HL-60/S4 treated with retinoic acid at 250 ng/mL for 4 days and 3 days (cell line): Measurements from ENCODE around the gene FOXRED2.

ENCODE experiments used
- in situ Hi-C: fragments of 300-500 bp; cut with MboI; formaldehyde crosslinking; loops from 2 replicates; pipeline ENCODE4 v1.7.0; 2022; ENCODE audit warnings: low sequenced_read_pairs

Gene FOXRED2

DNA sequence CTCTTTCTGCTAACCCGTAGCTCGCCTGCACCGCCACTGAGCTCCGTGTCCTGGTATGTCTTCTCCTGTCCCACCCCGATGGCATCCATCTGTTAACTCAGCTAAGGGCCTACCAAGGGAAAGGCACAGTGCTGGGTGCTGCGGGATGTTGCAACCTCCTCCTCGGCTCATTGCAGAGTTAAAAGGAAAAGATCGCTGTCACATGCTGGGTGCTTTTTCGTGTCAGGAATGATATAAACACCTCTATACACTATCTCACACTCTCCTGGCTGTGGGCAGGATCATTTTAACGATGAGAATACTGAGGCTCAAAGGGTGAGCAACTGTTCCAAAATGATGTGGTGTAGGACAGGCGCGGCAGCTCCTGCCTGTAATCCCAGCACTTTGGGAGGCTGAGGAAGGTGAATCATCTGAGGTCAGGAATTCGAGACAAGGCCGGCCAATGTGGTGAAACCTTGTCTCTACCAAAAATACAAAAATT lies 35.5 kb downstream of the FOXRED2 start:
- in situ Hi-C loops, result no loop called here

DNA sequence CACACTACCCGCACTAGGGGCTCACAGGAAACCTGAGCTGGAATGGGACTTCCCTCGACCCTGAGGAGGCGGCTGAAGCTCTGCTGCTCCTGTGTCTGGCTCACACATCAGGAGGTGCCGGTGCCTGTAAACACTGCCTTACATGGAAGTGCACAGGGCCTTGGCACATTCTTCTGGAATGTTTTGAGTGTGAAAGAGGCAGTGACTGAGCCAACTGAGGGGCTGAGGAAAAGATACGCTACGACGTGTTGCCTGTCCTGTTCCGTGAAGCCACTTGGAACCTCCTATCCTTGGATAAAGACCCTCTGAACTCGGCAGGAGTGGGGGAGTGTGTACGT lies 35.9 kb downstream of the FOXRED2 start:
- in situ Hi-C loops, result no loop called here

DNA sequence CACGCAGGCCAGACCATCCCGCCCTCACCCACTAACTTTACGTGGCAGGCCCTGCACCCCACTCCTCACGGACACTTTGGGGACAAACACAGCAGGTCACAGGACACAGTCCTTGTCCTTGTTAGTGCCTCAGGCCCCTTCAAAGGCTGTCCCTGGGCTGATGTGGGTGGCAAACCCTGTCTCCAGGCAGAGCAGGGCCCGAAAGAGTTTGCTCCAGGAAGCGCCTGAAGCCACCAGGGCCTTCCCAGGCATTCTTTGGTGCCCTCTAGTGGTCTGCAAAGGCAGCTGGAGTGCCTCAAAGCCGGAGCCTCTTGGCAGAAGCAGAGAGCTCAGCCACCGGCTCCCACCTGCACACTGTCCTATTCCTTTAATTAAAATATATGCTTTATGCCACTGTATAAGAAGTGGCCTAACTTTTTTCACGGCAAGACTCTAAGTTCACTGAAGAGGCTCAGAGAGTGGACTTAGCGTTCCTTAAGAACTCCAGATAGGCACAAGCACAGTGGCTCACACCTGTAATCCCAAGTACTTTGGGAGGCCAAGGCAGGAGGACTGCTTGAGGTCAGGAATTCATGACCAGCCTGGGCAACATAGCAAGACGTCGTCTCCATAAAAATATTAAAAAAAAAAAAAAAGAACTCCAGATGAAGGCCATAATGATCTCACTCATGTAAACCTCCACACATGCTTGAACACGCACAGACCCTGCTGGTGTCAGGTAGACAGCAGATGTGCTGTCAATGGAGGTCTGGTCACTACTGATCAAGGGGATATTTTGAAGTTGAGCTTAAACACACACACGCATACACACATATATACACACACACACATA lies 36.5 kb downstream of the FOXRED2 start:
- in situ Hi-C loops, result no loop called here

DNA sequence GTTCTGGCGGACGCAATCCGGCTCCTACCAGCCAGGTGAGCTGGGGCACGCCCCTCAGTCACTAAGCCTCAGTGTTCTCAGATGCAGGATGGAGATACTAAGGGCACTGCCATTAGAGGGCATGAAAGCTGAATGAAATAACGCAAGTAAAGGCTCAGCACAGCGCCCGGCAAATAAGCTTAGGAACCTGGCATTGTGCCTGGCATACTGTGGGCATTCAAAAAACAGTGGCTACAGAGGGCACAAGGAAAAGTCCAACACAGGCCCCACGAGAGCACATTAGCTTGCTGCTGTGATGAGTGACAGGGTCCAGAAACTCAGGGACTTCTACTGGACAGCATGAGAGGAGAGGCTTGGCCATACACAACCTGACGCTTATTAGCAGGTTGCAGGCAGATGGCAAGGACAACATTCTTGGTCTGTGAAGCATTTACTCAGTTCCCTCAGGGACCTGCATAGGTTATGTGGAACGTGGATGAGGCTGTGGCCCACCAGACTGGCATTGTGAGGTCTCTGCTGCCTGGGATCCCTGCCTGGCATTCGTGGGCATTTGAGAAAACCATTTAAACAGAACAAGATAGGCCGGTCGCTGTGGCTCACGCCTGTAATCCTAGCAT lies 37.6 kb downstream of the FOXRED2 start:
- in situ Hi-C loops, result loop anchor here (10.0 kb wide), 1 partner anchor 164 kb away; no protein-coding TSS in a partner anchor

DNA sequence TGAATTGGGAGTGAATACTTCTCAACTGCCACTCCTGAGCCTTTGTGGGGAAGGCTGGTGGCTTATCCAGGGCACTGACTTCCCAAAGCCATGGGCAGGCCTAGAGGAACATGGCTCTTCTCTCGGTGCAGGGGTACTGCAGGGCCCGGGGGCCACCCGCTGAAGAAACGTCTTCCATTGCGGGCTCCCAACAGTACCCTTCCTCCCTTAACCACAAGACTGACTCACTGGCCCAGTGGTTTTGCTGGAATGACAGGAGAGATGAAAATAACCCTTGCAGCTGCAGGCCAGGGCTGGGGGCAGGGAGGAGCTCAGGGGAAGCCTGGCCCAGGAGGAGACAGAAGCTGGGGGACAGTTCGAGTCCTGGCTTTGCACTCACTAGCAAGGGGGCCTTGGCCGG lies 38.9 kb downstream of the FOXRED2 start:
- in situ Hi-C loops, result loop anchor here (10.0 kb wide), 1 partner anchor 163 kb away; no protein-coding TSS in a partner anchor

DNA sequence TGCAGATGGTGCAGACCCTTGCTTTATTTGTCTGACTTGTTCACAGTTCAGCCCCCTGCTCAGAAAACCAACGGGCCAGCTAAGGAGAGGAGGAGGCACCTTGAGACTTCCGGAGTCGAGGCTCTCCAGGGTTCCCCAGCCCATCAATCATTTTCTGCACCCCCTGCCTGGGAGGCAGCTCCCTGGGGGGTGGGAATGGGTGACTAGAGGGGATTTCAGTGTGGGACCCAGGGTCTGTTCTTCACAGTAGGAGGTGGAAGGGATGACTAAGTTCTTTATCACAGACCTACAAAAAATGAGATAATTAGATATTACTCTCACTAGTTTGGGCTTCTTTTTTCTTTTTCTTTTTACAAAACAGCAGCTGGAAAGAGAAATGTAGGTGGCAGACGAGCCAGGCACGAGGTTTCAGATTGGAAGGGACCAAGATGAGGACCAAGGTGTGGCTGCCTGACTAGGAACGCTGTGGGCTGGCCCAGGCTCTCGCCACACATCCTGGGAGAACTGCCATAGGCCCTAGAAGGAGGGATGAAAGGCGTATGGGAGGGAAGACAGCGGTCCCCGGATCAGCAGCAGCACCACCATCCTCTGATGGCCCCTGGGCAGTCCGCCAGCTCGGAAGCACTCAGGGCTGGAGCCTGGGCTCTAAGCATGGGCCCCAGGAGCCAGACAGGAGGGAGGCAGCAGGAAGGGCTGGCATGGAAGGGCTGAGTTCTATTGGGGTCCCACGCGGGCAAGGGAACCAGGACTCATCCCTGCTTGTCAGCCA lies 39.6 kb downstream of the FOXRED2 start:
- in situ Hi-C loops, result loop anchor here (10.0 kb wide), 1 partner anchor 162 kb away; no protein-coding TSS in a partner anchor

DNA sequence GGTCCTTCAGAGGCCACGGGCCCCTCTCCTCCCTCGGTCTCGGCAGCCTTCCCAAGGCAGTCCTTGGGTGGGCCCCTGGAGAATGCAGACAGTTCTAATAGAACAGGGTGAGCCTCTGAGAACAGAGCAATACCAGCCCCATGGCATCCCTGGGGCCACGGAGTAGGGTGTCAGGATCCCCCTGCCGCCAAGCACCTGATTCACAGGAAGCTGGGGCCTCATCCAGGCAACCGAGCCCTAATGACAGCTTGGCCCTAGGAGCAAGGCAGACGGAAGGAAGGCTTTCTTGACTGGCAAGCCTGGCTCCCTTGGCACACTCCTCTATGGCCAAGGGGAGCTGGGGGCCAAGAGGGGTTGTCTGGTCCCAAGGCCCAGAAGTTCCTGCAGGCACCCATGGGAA lies 40.6 kb downstream of the FOXRED2 start:
- in situ Hi-C loops, result loop anchor here (10.0 kb wide), 1 partner anchor 161 kb away; no protein-coding TSS in a partner anchor

DNA sequence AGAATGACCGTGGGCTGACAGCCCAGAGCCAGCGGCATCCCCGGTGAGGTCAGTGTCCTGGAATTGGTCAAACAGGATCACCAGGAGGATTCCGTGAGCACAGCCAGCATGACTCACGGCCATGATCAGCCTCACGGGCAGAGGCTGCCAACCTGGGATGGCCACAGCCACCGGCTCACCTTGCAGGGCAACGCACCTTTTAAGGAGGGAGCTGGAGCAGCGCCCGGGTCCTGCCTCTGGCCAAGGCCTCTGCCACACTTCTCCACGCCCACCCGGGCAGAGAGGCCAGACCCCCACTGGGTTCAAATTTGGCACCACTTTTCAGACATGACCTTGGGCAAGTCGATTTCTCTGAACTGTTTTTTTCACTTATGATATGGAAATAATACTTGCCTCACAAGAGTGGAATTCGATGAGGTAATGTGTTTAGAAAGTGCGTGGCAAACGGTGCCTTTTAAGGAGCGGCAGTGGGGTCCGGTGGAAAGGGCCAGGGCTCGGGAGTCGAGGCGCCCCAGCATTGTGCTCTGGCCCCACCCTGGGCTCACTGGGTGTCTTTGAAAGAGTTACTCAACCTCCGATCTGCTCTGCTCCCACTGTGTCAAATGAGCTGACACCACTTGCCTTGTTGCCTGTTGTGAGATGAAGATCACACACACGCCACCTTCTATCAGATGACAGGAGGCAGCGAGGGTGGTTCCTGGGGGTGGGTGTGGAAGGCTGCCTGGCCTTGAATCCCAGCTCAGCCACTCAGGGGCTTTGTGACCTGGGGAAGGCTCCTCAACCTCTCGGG lies 41.4 kb downstream of the FOXRED2 start:
- in situ Hi-C loops, result loop anchor here (10.0 kb wide), 1 partner anchor 161 kb away; no protein-coding TSS in a partner anchor

DNA sequence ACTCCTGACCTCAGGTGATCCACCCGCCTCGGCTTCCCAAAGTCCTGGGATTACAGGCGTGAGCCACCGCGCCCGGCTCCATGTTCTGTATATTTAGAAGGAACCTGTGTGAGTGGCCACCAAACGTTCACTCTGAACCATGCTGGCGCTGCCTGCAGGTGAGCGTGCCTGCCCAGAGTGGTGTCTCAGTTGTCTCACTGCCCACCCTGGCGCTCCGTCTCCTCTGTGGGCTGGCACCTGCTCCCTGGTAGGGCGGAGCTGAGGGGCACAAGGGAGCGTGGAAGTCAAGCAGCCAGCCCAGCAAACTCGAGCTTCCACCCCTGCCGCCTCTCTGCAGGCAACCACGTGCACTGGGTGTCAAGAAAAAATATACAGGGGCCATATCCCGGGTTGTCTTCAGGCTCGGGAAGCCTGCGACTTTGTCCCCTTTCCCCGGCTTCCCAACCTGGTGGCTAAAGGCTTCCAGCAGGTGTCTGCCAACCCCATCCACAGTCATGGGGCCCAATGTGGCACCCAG lies 42.1 kb downstream of the FOXRED2 start:
- in situ Hi-C loops, result loop anchor here (10.0 kb wide), 1 partner anchor 160 kb away; no protein-coding TSS in a partner anchor

DNA sequence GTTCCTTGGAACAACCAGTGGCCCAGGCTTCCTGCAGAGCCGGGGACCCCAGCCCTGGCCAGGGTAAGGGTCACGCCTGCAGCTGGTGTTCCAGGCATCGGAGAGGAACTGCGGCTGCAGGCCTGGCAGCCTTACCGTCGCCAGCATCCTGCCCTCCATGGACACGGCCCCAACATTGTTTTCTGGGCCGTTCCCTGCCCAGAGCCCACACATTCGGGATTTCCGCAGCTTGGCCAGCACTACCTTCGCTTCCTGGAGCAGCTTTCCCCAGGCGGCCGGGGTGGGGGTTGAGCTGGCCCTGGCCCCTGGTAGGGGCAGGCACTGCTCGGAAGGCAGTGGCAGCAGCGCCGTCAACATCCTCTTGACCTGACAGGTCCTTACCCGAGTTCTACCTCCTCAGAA lies 43.1 kb downstream of the FOXRED2 start:
- in situ Hi-C loops, result loop anchor here (10.0 kb wide), 1 partner anchor 159 kb away; no protein-coding TSS in a partner anchor

DNA sequence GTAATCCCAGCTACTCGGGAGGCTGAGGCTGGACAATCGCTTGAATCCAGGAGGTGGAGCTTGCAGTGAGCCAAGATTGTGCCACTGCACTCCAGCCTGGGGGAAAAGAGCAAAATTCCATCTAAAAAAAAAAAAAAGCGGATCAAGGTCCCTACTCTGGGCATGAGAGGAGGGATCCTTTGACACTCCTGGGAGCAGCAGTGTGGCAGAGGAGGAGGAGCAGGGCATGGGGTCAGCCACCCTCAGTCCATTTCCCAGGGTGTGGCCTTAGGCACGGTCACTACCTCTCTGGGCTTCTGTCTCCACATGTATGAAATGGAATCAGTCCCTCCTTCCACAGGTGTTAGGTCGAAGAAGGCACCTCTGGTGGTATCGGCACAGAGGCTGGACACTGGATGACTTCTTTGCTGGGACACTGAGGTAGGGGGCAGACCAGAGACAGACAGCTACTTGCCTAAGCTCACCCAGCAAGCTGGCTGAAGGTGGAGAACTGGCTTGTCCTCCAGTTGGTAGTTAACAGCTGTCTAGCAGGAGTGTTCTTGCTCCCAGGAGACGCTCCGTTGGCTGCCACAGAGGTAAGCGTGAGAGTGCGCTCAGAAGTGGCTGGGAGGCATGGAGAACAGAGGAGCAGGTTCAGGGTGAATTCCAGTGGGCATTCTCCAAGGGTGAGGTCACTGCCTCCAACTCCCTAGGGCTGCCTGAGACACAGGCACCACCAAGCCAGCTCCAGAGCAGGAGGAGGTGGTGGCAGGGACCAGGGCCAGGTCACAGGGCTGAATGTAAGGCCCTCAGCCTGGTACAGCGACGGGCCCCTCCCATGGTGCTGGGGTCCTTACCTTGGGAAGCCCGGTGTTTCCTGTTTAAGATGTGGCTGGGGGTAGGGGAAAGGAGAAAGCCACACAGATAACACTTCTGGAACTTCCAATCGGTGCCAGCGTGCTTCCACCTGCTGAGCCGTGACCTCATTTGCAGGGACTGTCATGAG lies 44.9 kb downstream of the FOXRED2 start:
- in situ Hi-C loops, result loop anchor here (10.0 kb wide), 1 partner anchor 157 kb away; no protein-coding TSS in a partner anchor

DNA sequence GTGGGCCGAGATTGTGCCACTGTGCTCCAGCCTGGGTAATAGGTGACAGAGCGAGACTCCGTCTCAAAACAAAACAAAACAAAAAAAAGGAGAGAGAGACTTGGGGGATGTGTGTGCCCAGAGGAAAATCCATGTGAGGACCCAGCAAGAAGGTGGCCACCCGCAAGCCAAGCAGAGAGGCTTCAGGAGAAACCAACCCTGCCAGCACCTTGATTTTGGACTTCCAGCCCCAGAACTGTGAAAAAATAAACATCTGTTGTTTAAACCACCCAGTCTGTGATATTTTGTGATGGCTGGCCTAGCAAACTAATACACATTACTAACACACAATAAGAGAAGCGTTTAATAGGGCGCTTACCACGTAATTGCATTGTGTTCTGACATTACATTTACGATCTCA lies 46.6 kb downstream of the FOXRED2 start:
- in situ Hi-C loops, result loop anchor here (10.0 kb wide), 1 partner anchor 155 kb away; no protein-coding TSS in a partner anchor

DNA sequence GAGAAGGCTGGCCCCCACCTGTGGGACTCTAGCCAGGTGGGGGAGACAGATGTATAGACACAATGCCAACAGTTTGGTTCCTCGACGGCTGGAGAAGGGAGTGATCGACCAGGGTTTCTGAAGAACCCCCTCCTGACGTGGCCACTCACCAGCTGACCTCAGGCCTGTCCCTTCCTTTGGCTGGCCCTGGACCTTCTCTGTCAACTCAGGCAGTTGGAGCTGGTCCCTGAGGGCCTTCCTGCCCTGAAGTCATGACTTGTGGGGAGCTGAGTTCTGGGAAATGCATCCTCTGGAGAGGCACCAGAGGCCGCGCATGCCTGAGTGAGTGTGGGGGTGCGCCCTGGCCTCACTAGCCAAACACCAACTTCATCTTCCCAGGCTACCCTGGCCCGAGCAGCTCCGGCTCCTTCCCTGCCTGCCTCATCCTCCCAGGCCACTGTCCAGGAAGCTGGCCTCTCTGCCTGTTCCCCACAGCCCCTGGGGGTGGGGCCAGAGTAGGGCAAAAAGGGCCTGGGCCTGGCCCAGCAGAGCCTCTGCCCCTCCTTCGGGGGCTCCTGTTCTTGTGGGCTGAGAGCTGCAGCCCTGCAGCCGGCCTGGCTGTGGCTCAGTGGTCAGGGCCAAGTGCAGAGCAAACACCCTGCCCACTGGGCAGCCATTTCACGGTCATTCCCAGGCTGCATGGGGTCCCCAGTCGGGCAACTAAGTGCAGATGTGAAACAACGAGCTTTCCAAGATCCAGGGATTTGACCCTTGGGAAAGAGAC lies 49.0 kb downstream of the FOXRED2 start:
- in situ Hi-C loops, result no loop called here

DNA sequence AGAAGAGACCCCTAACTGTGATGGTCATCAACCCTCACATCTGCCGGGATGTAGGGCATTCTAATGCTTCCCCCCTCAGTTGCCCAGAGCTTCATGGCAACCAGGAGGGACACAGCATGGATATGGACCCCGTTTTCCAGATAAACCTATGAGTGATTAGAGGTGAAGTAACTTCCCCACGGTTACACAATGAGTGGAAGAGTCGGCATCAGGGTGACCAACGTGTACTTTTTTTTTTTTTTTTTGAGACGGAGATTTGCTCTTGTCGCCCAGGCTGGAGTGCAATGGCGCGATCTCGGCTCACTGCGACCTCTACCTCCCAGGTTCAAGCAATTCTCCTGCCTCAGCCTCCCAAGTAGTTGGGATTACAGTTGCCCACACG lies 50.4 kb downstream of the FOXRED2 start:
- in situ Hi-C loops, result no loop called here

DNA sequence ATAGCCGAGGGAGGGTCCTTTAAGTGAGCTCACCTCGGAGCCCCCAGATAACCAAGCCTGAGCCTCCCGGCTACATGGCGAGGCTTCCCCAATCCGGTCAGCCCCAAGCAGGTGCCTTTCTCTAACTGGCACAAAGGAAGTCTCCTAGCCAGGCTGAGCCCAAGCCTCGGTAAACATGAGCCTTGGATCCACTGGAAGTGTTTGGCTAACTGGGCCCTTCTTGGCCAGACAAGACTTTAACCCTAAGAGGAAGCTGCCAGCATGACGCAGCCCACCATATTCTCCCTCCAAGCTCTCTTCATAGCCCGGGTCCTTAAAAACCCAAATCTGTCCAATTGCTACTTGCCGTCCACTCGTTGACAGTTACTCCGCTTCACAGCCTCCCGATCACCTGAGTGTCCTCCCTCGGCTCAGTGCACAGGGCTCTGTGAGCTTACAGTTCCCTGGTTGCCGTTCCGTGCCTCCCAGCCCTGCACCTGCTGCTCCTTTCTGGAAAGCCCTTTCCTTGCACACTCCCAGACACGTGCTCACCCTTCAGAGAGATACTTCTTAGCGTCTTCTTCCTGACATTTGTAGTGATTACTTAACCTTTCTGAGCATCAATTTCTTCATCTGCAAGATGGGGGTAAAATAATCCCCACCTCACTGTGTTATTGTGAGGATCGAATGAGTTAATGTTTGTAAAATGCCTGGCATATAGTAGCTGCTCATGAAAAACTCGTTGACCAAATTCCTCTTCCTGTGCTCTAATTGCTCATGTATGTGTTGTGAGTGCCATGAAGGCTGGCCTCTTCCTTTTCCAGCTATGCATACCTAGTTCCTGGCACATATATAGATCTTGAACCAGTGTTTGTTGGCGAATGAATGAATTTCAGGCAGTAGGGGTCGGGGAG lies 51.0 kb downstream of the FOXRED2 start:
- in situ Hi-C loops, result no loop called here

DNA sequence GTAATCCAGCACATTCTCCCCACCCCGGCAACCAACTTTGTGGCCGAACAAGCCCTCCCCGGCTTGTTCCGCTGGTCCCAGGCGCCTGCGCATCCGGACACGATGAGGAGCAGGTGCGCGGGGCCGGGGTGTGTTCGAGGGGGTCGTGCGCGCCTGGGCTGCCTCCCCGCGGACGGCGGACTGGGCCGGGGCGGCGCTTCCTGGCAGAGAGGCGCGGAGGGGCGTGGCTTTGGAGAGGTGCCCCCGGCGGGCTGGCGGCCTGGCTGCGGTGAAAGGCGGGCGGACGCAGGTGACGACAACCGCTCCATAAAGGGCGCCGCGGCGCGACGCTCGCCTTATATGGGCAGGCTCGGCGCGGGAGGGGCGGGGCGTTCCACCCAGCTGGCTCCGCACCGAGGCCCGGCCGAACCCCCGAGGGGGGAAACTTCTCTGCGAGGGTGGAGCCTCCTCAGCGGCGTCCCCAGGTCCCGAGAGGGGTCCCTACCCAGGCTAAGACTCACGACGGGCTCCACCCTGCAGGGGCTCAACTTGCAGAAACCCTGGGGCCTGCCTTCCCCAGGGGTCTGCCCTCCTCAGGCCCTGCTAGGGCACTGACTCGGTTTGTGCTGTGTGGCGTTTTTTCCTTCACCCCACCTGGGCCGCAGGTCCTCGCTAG lies 51.8 kb downstream of the FOXRED2 start:
- in situ Hi-C loops, result no loop called here
